NCI-H1105 (cell line): ENCODE results near the gene CTCFL.

ENCODE experiments used
- DNase-seq: peaks from one replicate; lab custom pipeline; 2025; lab: John Stamatoyannopoulos, UW

CTCFL gene

GRCh38 chr20:57559658-57560553 lies 35.0 kb upstream of the CTCFL start:
- no peak for DNase-seq

DNA sequence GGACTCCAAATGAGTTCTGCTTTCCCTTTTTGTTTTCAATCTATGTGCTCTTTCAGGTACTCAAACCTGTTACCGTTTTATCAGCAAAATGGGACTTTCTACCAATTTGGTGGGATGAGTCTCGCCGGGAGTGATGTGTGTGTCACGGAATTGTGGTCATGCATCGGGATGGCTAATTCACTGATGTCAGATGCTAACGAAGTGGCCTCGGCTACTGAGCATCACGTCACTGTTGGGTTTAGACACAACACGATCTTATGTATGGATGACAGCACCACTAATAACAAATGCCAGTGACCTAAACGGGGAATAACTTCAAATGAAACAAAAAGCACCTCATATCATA lies 34.3 kb upstream of the CTCFL start:
- DNase-seq: no peak

- DNase-seq: no peak
These were observed 33.8 kb upstream of the CTCFL start for GRCh38 chr20:57558614-57559288.

DNA sequence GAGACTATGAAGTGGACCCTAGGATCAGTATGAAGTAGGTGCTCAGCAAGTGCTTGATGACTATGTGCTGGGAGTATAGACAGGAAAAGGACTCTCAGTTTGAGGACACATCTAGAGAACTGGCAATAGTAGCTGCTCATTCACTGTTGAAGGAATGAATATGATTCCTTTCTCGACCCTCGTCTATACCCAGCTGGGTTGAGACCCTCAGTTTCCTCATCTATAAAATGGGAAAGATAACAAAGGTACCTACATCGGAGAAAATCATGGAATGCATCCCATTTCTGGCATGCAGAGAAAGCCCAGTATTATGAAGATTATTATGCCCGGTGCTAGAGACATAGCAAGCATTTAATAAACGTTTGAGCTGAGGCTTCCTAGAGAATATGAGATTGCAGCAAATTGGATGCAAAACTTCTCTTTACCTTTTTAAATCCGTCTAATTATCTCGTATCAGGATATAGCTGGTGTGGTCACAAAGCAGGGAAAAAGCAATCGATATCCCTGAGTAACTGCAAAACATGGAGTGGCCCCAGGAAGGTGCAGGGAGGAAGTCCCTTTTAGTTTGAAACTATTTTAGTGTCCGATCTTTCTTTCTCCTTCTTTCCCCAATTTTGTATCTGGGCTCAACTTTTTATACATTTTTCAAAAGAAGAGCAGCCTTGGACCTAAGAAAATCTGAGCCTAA lies 33.1 kb upstream of the CTCFL start:
- DNase-seq: no peak

DNA sequence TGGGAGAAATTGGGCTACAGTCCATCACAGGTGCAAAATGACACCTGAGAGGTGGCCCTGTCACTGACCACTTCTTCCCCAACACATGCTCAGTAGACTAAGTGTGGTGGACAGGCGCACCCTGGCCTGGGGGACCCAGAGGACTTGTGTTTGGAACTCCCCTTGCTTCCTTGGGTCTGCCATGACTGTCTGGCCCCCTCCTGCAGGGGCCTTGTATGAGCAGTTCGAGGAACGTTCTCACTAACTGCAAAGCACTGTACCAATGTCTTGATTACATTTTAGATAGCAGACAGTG lies 32.0 kb upstream of the CTCFL start:
- DNase-seq: no peak

DNA sequence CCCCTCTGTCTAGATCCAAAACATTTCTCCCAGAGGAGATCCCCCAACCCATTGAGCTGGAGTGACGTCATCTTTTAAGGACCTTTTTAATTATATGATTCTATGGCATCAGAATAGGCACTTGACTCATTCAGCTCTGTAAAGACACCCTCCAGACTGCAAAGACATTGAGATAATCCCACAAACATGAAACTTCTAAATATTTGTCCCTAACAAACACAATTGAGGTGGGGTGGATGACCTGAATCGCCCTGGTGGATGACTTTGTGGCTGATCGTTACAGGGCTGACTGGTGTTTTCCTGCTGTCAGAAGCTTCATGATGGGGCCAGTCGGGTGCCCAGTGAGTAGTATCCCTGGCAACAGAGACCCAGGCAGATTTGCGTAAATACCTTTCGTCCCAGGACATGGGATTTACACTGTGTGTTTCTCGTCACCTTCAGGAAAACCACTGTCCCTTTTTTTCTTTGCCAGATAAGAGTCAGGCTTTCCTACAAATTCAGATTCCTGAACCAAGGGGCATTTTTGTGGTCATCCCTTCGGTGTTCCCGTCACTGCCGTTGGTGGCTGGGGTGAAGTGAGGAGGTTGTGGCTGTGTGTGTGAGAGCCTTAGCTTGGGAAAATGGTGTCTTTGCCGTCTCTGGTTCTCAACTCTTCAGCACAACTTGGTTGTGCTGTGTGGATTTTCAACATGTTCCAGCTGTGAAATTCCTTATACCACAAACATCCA lies 30.7 kb upstream of the CTCFL start:
- no peak for DNase-seq

GRCh38 chr20:57553376-57554018 lies 28.6 kb upstream of the CTCFL start:
- DNase-seq: no peak

GRCh38 chr20:57552471-57552870 lies 27.5 kb upstream of the CTCFL start:
- no peak for DNase-seq

DNA sequence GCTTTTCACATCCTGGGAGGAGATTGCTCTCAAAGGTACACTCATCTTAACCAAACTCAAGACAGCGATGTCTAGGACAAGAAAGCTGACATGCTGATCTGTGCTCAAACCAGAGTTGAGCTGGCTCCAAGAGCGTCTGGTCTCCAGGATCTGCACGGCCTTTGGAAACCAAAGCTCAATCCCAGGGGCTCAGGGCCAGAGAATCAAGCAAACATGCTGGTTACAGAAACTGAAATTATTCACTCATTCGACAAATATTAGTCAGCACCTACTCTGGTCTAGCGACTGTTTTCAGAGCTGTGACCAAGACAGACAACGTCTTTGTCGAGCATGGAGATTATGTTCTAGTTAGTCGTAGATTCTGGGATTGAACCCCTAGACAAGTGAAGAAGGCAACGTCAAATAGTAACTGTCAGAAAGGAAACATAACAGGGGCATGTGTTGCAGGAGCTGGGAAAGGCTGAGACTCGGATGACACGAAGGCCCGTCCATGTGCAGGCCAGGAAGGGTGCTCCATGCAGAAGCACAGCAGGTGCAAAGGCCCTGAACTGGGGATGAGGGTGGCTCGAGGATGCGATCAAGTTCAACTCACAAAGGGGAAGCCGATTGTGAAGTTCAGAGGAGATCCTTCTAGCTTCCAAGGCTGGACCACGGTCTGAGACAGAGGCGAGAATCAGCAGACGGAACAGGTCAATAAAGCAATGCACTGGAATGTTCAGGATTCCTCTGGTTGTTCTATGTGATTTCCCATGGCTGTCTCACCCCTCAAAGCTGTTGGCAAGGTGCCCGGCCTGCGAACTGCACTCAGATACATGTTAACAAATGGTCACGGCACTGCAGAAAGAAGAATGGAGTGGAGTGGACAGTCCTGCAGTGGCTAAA lies 23.5 kb upstream of the CTCFL start:
- no peak for DNase-seq

DNA sequence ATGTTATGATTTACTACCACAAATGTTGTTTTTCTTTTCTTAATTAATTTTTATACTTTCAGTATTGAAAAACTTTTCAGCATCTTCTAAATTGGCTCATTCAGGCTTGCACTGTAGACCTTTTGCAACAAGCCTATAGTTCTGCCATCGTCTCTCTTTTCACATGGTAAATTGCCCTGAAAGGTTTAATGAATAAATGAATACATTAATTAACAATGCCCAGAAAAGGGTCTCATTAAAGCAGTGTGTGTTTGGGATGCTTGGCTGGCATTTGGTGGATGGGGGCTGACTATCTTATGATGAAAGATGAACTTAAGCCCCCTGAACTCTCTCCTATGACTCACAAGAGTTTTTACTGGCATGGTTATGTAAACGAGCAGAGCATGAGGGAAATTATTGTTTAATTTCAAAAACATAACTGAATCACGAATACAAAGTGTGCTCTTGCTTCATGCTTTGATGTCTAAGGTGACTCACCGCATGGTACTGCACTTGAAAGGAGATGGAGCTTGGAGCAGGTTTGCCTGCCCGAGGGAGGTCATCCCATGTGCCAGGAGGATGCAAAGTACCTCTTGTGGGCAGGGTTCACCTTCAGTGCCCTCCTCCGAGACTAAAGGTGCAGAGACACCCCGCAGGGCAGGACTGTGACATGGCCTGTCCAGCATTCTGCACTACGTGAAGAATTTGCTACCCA lies 22.2 kb upstream of the CTCFL start:
- no peak for DNase-seq

DNA sequence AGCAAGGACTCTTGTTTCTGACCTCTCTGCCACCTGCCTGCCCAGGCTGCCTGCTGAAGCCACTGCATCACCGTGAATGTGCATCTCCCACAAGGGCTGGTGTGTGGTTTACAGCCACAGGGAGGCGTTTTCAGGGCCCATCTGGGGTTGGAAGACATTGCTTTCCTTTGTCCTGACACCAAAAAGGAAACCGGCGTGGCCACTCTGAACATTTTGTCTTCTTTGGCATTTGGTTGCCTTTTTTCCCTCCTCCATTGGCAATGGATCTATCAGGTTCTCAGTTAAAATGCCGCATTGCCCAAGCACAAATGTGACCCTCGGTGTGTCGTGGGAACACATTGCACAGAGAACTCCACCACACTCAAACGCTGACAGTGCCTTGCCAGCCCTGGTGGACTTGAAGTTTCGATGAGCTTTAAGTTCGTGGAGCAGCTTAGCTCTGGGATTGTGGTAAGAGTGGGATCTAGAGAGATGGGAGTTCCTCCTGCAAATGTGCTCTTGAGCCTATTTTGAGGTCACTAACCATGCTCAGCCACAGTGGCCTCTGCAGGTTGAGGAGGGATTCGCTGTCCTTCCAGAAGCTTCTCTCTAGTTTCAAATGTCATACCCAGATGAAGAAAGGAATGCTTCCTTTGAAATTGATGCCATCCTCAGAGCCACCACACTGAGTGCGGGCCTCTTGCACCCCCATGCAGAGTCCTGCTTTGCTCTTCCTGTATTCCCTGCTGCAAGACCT lies 21.2 kb upstream of the CTCFL start:
- no peak for DNase-seq

DNA sequence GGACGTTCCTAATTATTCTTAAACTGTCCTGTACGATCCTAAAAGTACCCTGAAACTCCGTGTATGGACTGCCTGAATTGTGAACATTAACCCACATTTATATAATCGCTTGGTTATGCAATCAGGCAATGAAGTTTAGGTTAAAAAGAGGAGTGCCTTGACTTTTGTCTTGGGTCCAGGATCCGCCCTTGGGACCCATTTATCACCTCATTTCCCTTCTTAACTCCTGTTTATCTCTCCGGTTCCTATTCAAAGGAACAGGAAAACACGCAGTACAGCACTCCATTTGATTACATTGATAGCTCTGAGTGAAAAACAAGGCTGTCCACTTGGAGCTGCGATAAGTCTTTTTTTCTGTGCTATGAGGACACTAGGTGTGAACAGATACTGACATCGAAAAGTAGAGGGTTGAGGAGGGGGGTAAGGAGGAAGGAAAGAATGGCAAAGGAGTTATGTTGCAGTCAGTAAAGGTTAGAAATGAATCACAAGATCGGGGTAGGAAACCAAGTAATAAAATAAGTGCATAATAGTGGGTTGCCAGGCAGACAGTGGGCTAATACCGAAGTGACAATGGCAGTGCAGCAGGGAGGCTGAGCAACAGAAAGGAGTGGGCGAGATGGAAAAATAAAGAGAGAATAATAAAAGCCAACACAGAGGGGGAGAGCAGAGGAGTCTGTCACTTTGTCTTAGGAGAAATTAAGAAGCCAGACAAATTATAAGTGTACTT lies 20.1 kb upstream of the CTCFL start:
- no peak for DNase-seq

DNA sequence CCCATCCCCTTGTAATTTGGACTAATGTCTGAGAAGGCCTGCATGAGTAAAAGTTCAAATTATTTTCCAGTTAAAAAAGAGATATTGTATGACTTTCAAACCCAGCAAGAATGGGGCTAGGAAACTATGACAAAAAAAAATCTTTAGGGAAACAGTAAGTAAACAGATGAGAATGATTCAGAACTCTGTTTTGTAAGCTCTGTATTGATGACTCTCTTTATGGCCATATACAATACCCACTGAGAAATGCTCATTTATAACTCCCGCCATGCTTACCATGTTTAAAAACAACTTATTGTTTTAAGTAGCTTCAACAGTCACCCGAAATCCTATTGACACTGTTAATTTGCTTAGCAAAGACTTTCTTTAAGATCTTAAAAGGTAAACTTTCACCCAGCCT lies 18.8 kb upstream of the CTCFL start:
- no peak for DNase-seq

DNA sequence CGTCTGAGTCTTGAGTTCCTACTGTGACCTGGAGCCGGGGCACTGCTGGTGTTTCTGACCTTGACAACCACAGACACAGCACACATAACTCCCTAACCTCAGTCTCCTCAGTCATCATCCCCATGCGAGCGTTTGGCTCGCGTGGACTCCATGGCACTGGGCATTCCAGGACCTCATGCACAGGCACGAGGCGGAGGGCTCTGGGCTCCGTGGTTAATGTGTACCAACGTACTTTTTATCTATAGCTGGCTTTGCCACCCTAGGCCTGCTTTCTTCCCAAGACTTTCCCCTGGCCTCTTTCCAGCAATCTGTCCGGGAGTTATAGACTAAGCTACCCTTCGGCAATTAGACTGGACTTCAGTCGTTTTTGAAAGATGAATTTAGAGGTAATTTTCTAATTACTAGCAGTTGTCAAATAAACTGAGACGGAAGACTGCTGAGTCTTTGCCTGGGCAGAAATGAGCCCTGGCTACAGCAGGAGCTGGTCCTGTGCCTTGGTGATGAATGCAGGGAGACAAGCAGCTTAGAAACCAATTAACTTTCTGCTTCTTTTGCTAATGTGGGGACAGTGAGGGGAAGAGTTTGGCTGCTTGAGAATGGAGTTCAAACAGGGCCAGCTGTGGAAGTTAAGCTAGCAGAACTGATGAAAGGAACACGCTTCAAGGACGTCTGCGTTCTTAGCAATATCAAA lies 16.1 kb upstream of the CTCFL start:
- DNase-seq: no peak

DNA sequence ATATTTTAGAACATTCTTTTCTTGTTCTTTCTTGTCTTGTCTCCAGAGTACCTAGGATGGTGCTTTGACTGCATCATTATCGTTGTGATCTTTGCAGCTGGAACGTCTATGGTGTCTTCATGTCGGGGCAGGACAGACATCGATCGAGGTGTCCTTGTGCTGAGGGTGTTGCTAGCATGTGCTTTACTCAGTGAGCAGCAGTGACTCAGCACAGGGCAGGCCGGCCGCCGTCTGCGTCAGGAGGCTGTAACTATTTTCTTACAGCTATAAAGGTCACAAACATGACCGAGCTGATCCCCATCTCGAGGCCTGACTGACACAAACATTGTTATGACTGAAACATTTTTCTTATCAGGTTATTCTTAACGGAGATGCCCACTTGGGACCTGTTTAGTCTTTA lies 14.9 kb upstream of the CTCFL start:
- DNase-seq: no peak

DNA sequence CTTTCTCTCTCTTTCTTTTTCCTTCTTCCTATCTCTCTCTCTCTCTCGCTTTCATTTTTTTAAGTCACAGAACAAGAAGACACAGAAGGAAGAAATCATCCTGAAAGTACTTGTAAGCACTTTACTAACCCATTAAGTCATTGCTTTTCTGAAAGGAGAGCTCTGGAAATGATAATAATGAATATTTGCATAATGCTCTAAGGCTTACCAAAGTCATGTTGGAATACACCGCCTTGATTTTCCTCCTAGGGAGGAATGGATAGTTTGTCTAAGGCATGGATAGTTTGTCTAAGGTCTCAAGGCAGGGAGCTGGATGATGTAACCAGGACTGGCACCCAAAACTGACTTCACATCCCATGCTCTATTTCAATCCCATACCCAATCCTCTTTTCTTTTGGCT lies 12.9 kb upstream of the CTCFL start:
- no peak for DNase-seq

GRCh38 chr20:57536771-57537724 lies 12.1 kb upstream of the CTCFL start:
- DNase-seq: no peak
